ENCODE results near the gene TMEM263.
A peak's percentile ranks its signal among the peaks of the same experiment; 100 is the strongest.

TMEM263 gene

GRCh38 chr12:106954462-106955376 is 988 bp upstream of the TMEM263 start:
- H3K79me2 ChIP-seq (ENCODE audit: low read length): peaks cover 23% of the 10 kb centered on the region
- peak overlapping the region; percentile 92 for H3K4me2 ChIP-seq (ENCODE audit: low read length)
- peak overlapping the region; percentile 84; the same call in 1 of the 2 replicates for H3K9ac ChIP-seq (ENCODE audit: low read length)
- no peak for TF ChIP-seq EZH2phosphoT487 (IDR thresholded peaks at IDR 0.05; ENCODE audit: low read depth)
- no peak for TF ChIP-seq CTCF (IDR thresholded peaks at IDR 0.05; ENCODE audit: low read depth, low read length)
- H3K27me3 ChIP-seq (ENCODE audit: low read depth, low read length): no peaks in the 10 kb centered on the region
- H4K20me1 ChIP-seq (ENCODE audit: insufficient read depth, low read length): peaks cover 12% of the 10 kb centered on the region
- peaks cover 4% of the 10 kb centered on the region for H3K4me1 ChIP-seq (ENCODE audit: low read length)
- no peak overlapping the region for H3K27ac ChIP-seq (ENCODE audit: low read length)
- peak overlapping the region; percentile 97 for H3K4me3 ChIP-seq (ENCODE audit: low read length)
- peak overlapping the region; percentile 83 for H2AFZ ChIP-seq (ENCODE audit: low read depth, low read length)
- H3K9me3 ChIP-seq (ENCODE audit: insufficient read depth, low read length): 0 out of 2 replicates have a peak, but pooled peaks cover 2% of the 10 kb centered on the region
- H3K36me3 ChIP-seq (replicated peaks; ENCODE audit: low read depth, low read length): no peaks in the 10 kb centered on the region

GRCh38 chr12:106956048-106956578 is 406 bp downstream of the TMEM263 start:
- Histone ChIP-seq H3K9ac (ENCODE audit: low read length) (peak overlapping the region; percentile 84), H3K9me3 (ENCODE audit: insufficient read depth, low read length) (no peaks in the 10 kb centered on the region), H3K27me3 (ENCODE audit: low read depth, low read length) (no peaks in the 10 kb centered on the region), H4K20me1 (ENCODE audit: insufficient read depth, low read length) (peaks cover 12% of the 10 kb centered on the region), H2AFZ (ENCODE audit: low read depth, low read length) (peak overlapping the region; percentile 91), H3K4me3 (ENCODE audit: low read length) (peak overlapping the region; percentile 97), H3K36me3 (replicated peaks; ENCODE audit: low read depth, low read length) (no peaks in the 10 kb centered on the region), H3K4me1 (ENCODE audit: low read length) (peaks cover 4% of the 10 kb centered on the region), H3K27ac (ENCODE audit: low read length) (peak overlapping the region; percentile 36), H3K4me2 (ENCODE audit: low read length) (peak overlapping the region; percentile 92), H3K79me2 (ENCODE audit: low read length) (peaks cover 23% of the 10 kb centered on the region)
- no peak; the same call in 1 of the 2 replicates for TF ChIP-seq CTCF (IDR thresholded peaks at IDR 0.05; ENCODE audit: low read depth, low read length)
- TF ChIP-seq EZH2phosphoT487 (IDR thresholded peaks at IDR 0.05; ENCODE audit: low read depth): no peak

DNA sequence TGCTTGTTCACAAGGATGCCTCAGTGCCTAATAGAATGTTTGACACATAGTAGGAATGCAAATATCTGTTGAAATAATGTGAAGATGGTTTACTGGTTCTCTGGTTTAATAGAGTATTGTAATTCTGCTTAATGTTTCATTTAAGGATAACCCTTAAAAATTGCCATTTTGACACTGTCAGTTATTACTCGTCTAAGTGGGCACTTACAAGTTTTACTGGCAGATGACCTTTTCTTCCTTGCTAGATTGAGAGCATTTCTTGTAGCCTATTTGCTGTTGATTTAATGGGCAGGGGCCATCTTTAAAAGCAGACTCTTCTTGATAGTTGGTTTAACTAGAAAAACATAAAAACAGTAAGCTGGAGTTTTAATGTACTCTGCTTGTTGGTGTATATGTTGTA is 1.9 kb downstream of the TMEM263 start:
- Histone ChIP-seq H3K79me2 (ENCODE audit: low read length) (peaks cover 23% of the 10 kb centered on the region), H3K9me3 (ENCODE audit: insufficient read depth, low read length) (no peaks in the 10 kb centered on the region), H3K4me3 (ENCODE audit: low read length) (peak overlapping the region; percentile 97), H2AFZ (ENCODE audit: low read depth, low read length) (no peak overlapping the region), H3K36me3 (replicated peaks; ENCODE audit: low read depth, low read length) (no peaks in the 10 kb centered on the region), H3K4me2 (ENCODE audit: low read length) (peak overlapping the region; percentile 92), H3K4me1 (ENCODE audit: low read length) (peaks cover 4% of the 10 kb centered on the region), H3K27ac (ENCODE audit: low read length) (no peak overlapping the region), H4K20me1 (ENCODE audit: insufficient read depth, low read length) (peaks cover 21% of the 10 kb centered on the region), H3K9ac (ENCODE audit: low read length) (peak overlapping the region; percentile 84), H3K27me3 (ENCODE audit: low read depth, low read length) (no peaks in the 10 kb centered on the region)
- TF ChIP-seq CTCF (IDR thresholded peaks at IDR 0.05; ENCODE audit: low read depth, low read length) (no peak), EZH2phosphoT487 (IDR thresholded peaks at IDR 0.05; ENCODE audit: low read depth) (no peak)

GRCh38 chr12:106960443-106960842 is 4.7 kb downstream of the TMEM263 start:
- H4K20me1 ChIP-seq (ENCODE audit: insufficient read depth, low read length): peaks cover 43% of the 10 kb centered on the region
- peaks cover 4% of the 10 kb centered on the region for H3K4me1 ChIP-seq (ENCODE audit: low read length)
- no peaks in the 10 kb centered on the region for H3K27me3 ChIP-seq (ENCODE audit: low read depth, low read length)
- no peak overlapping the region for H2AFZ ChIP-seq (ENCODE audit: low read depth, low read length)
- no peaks in the 10 kb centered on the region for H3K36me3 ChIP-seq (replicated peaks; ENCODE audit: low read depth, low read length)
- no peak overlapping the region for H3K27ac ChIP-seq (ENCODE audit: low read length)
- peaks cover 23% of the 10 kb centered on the region for H3K79me2 ChIP-seq (ENCODE audit: low read length)
- no peak overlapping the region for H3K4me3 ChIP-seq (ENCODE audit: low read length)
- TF ChIP-seq EZH2phosphoT487 (IDR thresholded peaks at IDR 0.05; ENCODE audit: low read depth) (no peak), CTCF (IDR thresholded peaks at IDR 0.05; ENCODE audit: low read depth, low read length) (no peak)
- H3K9me3 ChIP-seq (ENCODE audit: insufficient read depth, low read length): no peaks in the 10 kb centered on the region
- H3K4me2 ChIP-seq (ENCODE audit: low read length): no peak overlapping the region
- H3K9ac ChIP-seq (ENCODE audit: low read length): no peak overlapping the region
